Heart left ventricle (tissue), 16 donors: ENCODE data around the gene ESYT2. TPM values are rescaled to one million over a fixed set of nuclear protein-coding genes. Genes with fewer than 3 reads are reported as not detected.

Experiments used
- ATAC-seq, 4 donors: fragments of 200-7000 bp; cut with Tn5 transposase; one replicate each; pipeline ENCODE4 v1.9.1; 2020 to 2022; ENCODE audit warnings: moderate library complexity in 4 of 4, mild to moderate bottlenecking in 3 of 4, moderate number of reproducible peaks in 1 of 4
- DNase-seq, 5 donors: peaks; one replicate each; pipeline ENCODE4 v3.0.0-alpha.2; 2020
- H3K27ac ChIP-seq, 12 donors: fragments of 200-600 bp; sonication (generic) in 4 of 12; one replicate each; pipeline versions ENCODE4 v1.5.0 to v1.8.0; 2016 to 2022; ENCODE audit warnings: mild to moderate bottlenecking in 2 of 12
- H3K27me3 ChIP-seq, 9 donors: fragments of 200-600 bp; sonication (generic) in 2 of 9; one replicate each; pipeline versions ENCODE4 v1.5.1 to v1.8.0; 2016 to 2022; ENCODE audit warnings: mild to moderate bottlenecking in 3 of 9
- H3K36me3 ChIP-seq, 9 donors: fragments of 200-600 bp; sonication (generic) in 2 of 9; one replicate each; pipeline versions ENCODE4 v1.5.0 to v1.8.0; 2018 to 2022; ENCODE audit warnings: mild to moderate bottlenecking in 2 of 9
- H3K4me1 ChIP-seq, 12 donors: fragments of 200-600 bp; sonication (generic) in 4 of 12; one replicate each; pipeline versions ENCODE4 v1.5.0 to v1.8.0; 2016 to 2022; ENCODE audit warnings: mild to moderate bottlenecking in 3 of 12
- H3K4me3 ChIP-seq, 12 donors: fragments of 200-600 bp; sonication (generic) in 4 of 12; one replicate each; pipeline versions ENCODE4 v1.5.0 to v1.8.0; 2017 to 2022; ENCODE audit warnings: mild to moderate bottlenecking in 9 of 12, moderate library complexity in 4 of 12
- H3K9me3 ChIP-seq, 12 donors: fragments of 200-600 bp; sonication (generic) in 4 of 12; one replicate each; pipeline versions ENCODE4 v1.5.0 to v1.8.0; 2016 to 2022; ENCODE audit warnings: mild to moderate bottlenecking in 1 of 12
- POLR2A ChIP-seq, 2 donors: fragments of 450-650 bp; IDR thresholded peaks; one replicate each; pipeline ENCODE4 v1.6.1; 2017; ENCODE audit warnings: antibody characterized with exemption in 2 of 2, mild to moderate bottlenecking in 2 of 2, moderate library complexity in 2 of 2
- WGBS, 4 donors: extraction: QIAGEN DNeasy Blood & Tissue Kit in 2 of 4; methylation state at CpG; one replicate each; pipeline versions ENCODE4 v1.1.5 to v1.1.7; 2013 to 2018; 5-methylcytosine and 5-hydroxymethylcytosine counted together
- intact Hi-C, 10 donors: fragments of 100-400 bp; cut with DNase I; formaldehyde crosslinking; loops; one replicate each; pipeline versions ENCODE4 v1.11.1 to v1.14.2; 2022
- polyA plus RNA-seq, 2 donors: library from polyadenylated mRNA; stranded (reverse); fragments of 200-250 nt; gene quantifications; one replicate each; pipeline ENCODE4 v1.2.3, GENCODE V29; 2013
- total RNA-seq, 9 donors: library from RNA; depleted of rRNA in 2 of 9; stranded (reverse); fragments of >200 nt in 2 of 9; fragmentation: NEBNext Ultra II Directional in 3 of 9; extraction: Animal tissue kit (Norgen Biotek cat#: 25700) in 3 of 9; gene quantifications; one replicate each; pipeline versions ENCODE4 v1.1.0 to v1.2.4, GENCODE V29; 2016 to 2023
- TF ChIP-seq, protein P1 (sequence below), 12 donors: fragments of 200-600 bp; sonication (generic) in 4 of 12; IDR thresholded peaks; one replicate each; pipeline versions ENCODE4 v1.5.0 to v1.8.0; 2018 to 2022; ENCODE audit warnings: antibody characterized with exemption in 12 of 12, mild to moderate bottlenecking in 5 of 12
- donor health status: ischemic (EF 13 %, LVEDD 7.1; RV severe dilation, severe dysfunction).
- donor health status: healthy with polysubstance abuse.
- donor health status: DM: no; HTN: yes; CAD: no.
- donor health status: DM: no; HTN: no; CAD: no.
- donor health status: ischemic (EF 25% LVEDD 6.9; RV normal size, moderate dysfunction).
- donor health status: ischemic (EF 25% LVEDD 5.7; RV mildly dilated, moderate dysfunction).
- donor health status: healthy.
- donor health status: DM: yes; HTN: yes; CAD: no.
- donor health status: ischemic (EF 35%, LVEDD 5.7; RV mildly dilated, moderate dysfunction).
- donor health status: nonischemic (EF 11% LVEDD 7.7; RV severe dilation, severe dysfunction).
- donor health status: DM: yes; HTN: yes; CAD: no.
- donor health status: PGD.
- donor health status: ischemic (EF 29% LVEDD 5.4; RV normal size, mild dysfunction).
- donor health status: nonischemic (EF 23%, LVEDD 6.1; RV moderate dilation, normal function).

Gene ESYT2
- total and polyA plus RNA-seq, 11 donors = 16.2 to 91.8 (median 49.8) TPM

DNA sequence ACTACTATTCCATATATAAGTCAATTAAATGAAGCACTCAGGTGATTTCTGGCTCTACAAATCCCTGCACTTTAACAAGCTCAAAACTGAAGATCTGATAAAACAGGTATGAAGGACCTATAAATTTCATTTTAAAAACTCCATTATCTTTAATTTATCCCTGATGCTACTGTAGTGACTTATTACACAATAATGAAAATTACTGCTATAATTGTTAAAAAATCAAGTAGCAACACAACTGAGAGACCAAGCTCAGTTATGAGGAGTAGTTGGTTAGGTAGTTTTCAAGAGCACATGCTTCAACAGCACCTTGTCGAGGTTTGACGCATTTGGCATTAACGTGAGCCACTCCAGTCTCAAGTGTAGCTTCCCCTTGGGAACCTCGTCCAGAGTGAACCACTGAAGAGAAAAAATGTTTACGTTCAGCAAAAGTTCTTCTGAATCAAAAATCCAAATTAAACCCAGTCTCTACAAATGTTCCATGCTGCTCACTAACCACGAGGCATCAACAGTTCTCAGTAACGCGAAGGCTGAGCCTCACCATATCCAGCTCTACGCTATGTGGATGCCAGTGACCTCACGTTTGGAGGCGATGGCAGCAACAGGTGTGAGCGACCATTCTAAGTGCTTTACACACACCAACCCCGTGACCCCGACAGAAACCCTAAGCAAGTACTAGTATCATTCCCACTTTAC, 69.4 kb downstream of the ESYT2 start:
- WGBS, 4 donors = 91 to 94% (median 93%) methylated on average over 14 of the region's 14 CpGs
- ATAC-seq (no peak), DNase-seq (no peak)
- Histone ChIP-seq H3K4me1 (peaks cover 0 to 8% (median 0%) of the 10 kb centered on the region in 12 donors), H3K4me3 (no peak overlapping the region), H3K36me3 (peaks cover 0 to 100% (median 96%) of the 10 kb centered on the region in 9 donors), H3K27me3 (no peaks in the 10 kb centered on the region), H3K9me3 (no peaks in the 10 kb centered on the region), H3K27ac (no peak overlapping the region)
- intact Hi-C loops = no loop called here
- TF ChIP-seq POLR2A (IDR thresholded peaks at IDR 0.05) = no peak
- TF ChIP-seq, protein P1, sequence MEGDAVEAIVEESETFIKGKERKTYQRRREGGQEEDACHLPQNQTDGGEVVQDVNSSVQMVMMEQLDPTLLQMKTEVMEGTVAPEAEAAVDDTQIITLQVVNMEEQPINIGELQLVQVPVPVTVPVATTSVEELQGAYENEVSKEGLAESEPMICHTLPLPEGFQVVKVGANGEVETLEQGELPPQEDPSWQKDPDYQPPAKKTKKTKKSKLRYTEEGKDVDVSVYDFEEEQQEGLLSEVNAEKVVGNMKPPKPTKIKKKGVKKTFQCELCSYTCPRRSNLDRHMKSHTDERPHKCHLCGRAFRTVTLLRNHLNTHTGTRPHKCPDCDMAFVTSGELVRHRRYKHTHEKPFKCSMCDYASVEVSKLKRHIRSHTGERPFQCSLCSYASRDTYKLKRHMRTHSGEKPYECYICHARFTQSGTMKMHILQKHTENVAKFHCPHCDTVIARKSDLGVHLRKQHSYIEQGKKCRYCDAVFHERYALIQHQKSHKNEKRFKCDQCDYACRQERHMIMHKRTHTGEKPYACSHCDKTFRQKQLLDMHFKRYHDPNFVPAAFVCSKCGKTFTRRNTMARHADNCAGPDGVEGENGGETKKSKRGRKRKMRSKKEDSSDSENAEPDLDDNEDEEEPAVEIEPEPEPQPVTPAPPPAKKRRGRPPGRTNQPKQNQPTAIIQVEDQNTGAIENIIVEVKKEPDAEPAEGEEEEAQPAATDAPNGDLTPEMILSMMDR (IDR thresholded peaks at IDR 0.05) = no peak

DNA sequence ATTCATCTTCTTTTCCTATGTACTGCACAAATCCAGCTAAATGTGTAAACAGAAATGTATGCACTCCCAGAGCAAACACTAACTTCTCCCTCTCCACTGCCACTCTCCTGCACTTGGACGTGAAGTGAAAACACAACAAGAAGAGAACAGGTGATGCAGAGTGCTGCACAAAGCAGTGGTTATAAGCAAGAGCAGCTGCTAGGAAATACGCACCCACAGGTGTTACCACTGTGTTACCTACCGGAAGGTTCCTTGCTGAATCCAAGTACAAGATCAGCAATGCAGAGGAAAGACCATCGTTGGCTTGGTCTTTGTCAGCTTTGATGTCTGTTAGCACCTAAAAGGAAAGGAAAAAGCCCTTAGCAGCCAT, 70.1 kb downstream of the ESYT2 start:
- Histone ChIP-seq H3K9me3 (no peaks in the 10 kb centered on the region), H3K27me3 (no peaks in the 10 kb centered on the region), H3K4me1 (peaks cover 0 to 9% (median 0%) of the 10 kb centered on the region in 12 donors), H3K27ac (no peak overlapping the region), H3K36me3 (peaks cover 0 to 100% (median 96%) of the 10 kb centered on the region in 9 donors), H3K4me3 (no peak overlapping the region)
- intact Hi-C loops = no loop called here
- no peak for ATAC-seq
- TF ChIP-seq, protein P1 (IDR thresholded peaks at IDR 0.05) = no peak
- TF ChIP-seq POLR2A (IDR thresholded peaks at IDR 0.05) = no peak
- no peak for DNase-seq
- WGBS, 4 donors = 89 to 98% (median 95%) methylated on average over 4 of the region's 4 CpGs

DNA sequence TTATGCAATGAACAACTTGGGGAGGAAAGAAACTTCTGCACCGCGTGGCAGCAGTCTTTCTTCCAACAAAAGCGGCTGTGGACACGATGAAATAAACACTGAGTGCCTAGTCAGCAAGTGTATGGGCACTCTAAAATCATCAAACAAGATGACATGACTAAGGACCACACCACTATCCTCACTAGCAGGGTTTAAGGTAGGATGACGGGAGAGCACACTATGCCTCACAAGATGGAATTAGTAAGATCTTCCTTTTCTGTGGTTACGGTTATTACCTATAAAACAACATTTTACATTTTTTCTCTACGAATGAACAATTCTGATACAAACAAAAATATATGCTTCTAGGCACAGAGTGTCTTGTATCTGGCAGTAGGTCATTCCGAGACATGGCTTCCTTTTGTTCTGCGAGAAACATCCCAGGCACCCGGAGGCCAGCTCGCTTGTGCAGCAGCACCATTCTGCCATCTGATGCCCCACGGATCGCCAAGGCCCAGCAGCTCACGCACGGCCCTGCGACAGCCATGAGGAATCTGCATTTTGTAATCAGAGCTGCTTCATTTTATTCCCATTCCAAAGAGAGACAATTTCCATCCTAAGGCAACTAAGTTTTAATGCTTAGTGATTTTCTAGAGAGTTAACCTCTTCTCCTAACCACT, 70.6 kb downstream of the ESYT2 start:
- Histone ChIP-seq H3K9me3 (no peaks in the 10 kb centered on the region), H3K27ac (no peak overlapping the region), H3K27me3 (no peaks in the 10 kb centered on the region), H3K36me3 (peaks cover 0 to 100% (median 96%) of the 10 kb centered on the region in 9 donors), H3K4me1 (peaks cover 0 to 9% (median 0%) of the 10 kb centered on the region in 12 donors), H3K4me3 (no peak overlapping the region)
- intact Hi-C loops = no loop called here
- no peak for DNase-seq
- no peak for TF ChIP-seq POLR2A (IDR thresholded peaks at IDR 0.05)
- TF ChIP-seq, protein P1 (IDR thresholded peaks at IDR 0.05) = no peak
- no peak for ATAC-seq
- WGBS, 4 donors = 94 to 97% (median 96%) methylated on average over 16 of the region's 16 CpGs

DNA sequence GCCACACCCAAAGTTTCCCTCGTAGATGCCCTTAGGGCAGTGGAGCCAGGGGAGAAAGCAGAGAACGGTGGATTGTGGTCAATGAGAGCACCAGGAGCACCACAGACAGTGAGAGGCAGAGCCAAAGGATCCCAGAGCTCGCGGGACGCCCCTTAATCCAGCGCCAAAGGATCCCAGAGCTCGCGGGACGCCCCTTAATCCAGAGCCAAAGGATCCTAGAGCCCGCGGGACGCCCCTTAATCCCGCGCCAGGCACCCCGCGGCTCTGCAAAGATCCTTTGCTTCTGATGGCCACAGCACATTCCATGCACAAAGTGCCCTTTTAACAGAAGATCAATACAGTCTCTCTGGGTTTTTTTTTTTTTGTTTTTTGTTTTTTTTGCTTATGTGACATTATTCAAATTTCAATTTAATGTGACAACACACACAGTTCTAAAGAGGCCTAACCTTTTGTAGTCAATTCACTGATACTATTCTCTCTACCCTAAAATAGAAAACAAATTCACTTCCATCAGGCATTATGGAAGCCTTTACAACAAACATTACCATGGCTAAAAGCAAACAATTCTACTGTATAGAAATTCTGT, 71.8 kb downstream of the ESYT2 start:
- H3K27ac ChIP-seq = no peak overlapping the region
- WGBS, 4 donors = 92 to 98% (median 95%) methylated on average over 16 of the region's 16 CpGs
- H3K4me1 ChIP-seq = peaks cover 0 to 9% (median 0%) of the 10 kb centered on the region in 12 donors
- no peaks in the 10 kb centered on the region for H3K9me3 ChIP-seq
- peaks cover 0 to 100% (median 99%) of the 10 kb centered on the region in 9 donors for H3K36me3 ChIP-seq
- intact Hi-C loops = no loop called here
- H3K27me3 ChIP-seq = no peaks in the 10 kb centered on the region
- DNase-seq (no peak), ATAC-seq (no peak)
- TF ChIP-seq, protein P1 (IDR thresholded peaks at IDR 0.05) = no peak
- no peak for TF ChIP-seq POLR2A (IDR thresholded peaks at IDR 0.05)
- H3K4me3 ChIP-seq = no peak overlapping the region
